Measurements from ENCODE around the gene CDH20. TPM values are rescaled to one million over a fixed set of nuclear protein-coding genes. Genes with fewer than 3 reads are reported as not detected.
"Not testable (repeated sequence)": the region's sequence is repeated elsewhere in the genome, so short reads cannot be mapped to it uniquely, and the experiment has no call there.

CDH20 gene
- total RNA-seq, 2 experiments from 2014 or later = 0.06 to 0.19 TPM

DNA sequence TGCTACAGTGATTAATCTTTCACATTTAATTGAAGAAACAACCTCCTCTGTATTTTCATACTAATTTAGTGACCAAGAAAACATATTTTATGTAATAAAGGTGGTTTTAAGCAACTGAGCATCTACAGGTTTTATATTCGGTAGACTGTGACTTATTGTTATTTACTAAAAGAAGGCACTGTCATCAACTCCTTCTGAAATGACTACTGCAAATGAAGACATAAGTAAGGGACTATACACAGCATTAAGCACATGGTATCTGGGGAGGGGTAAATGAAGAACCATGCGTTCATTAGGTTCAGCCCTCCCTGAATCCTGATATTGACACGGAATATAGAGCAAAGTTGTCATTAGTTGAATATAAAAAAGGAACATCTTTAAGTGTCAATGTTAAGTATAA, 4.3 kb downstream of the CDH20 start:
- ChIA-PET CTCF (no interaction called here), POLR2A (no interaction called here)

DNA sequence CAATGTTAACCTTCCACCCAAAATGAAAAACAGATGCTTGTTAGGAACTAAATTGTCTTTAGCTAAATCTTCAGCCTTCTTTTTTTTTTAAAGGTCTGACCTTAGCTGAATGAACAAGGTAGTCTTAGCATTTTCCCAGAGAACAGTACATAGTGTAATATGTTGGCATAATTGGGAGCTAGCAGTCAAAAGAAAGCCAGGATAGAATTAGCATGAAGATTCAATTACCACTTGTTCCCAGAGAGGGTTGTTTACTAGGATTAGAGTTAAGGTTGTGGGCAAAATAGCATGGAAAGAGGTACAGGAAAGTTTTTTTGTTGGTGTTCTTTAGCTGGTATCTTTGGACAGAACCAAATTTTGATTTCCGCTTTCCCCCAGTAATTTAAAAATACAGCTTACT, 6.9 kb downstream of the CDH20 start:
- CTCF ChIA-PET = no interaction called here
- POLR2A ChIA-PET = no interaction called here

DNA sequence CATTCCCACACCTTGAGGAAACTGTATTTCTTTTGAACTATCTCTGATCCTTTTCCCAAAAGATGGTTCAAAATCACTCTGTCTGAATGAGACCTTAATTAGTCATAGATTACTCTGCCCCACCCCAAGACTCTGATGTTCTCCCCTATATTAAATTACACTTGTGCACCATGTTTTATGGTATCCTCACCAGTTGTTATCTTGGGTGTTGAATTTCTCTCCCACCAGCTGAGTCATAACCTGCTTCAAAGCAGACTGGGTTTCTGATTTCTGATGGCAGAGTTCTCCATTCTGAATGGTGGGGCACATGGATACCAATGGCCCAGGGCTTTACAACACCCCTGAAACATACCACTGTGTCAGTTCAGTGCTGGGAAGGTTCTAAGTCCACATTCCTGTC, 15.0 kb downstream of the CDH20 start:
- ChIA-PET POLR2A (no interaction called here), CTCF (no interaction called here)

DNA sequence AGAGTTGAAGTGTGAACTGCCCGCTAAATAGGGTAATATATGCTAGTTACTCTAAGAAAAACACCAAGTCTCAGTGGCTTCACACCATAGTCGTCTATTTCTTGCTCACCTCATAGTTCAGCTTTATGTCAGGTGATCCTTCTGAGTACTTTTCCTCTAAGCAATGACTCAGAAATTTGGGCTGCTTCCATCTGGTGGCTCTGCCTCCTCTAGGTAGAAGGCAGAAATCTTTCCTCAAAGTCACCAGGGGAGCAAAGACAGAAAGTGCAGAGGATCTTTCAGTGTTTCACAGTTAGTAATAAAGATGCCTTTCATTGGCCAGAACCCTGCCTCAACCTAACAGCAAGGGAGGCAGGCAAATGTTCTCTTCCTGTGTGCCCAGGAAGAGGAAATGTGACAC, 17.3 kb downstream of the CDH20 start:
- ChIA-PET CTCF (no interaction called here), POLR2A (no interaction called here)

DNA sequence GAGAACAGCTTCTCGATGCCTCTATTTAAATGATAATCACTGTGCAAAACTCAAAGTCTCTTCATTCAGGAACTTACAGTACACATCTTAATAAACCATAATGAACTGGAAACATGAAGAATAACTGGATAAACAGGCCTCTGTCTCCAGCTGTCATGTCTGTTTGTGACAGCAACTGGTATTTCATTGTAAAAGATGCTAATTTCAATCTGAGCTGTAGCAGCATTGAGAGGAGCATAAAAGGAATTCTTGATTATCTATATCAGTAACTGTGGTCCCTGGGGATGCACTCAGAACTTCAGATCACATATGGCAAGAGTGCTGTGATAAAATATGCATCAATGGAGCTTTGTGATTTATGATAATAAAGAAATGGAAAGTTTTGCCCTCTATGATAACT, 18.8 kb downstream of the CDH20 start:
- ChIA-PET POLR2A (no interaction called here), CTCF (no interaction called here)

DNA sequence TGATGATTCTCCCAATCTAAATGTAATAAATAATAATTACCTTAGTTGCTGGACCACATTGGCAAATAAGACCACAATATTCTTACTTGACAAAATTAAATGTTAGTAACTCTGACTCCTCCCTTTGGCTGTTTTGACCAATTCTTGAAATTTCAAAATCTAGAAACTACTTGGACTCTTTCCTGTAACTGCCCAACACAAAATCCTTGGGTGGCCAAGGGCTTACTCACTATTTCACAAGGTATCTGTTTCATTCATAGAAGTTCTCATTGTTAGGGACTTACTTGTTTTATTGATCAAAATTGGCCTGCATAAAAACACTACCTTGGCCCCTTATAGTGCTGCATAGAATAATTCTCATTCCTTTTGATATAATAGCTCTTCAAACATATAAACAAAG, 19.4 kb downstream of the CDH20 start:
- ChIA-PET CTCF (no interaction called here), POLR2A (no interaction called here)

DNA sequence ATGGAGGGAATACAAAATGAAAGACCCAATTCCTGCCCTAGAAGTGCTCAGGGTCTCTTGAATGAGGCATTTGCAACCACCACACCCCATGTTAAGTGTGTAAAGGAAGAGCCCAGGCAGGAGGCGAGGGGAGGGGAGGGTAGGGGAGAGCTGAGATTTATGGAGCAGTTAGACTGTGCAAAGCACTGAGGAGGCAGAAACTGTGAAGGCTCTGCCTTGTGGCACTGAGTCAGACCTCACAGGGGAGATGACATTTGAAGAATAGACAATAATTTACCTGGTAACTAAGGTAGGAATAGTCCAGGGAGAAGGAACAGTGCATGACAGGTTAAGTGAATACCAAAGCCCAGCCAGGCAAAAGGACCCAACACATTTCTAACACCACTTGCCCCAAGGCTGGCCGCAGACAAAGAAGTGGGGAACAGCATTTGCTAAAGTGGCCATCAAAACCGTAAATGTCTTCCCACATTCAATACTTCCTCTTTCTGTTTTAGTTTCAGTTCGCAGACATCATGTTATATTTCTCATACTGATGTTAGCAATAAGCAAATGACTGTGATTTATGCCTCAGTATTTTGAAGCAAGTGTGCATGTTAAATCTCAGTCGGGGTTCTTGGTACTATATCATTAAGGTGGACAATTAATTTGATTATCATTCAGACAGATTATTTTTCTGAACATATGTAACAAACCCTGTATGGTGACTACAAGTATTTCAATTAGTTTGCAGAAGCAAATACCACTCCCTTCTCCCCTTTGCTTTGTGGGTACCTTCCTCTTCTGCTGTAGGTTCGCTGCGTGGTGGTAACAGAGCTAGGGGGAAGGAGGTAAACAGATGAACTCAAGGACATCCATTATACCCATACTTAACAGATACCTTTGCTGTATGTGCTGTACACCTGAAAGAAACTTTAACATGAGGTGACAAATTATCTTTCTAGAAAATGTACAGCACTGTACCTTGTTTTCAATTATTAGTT, 27.5 kb downstream of the CDH20 start:
- CTCF ChIA-PET = no interaction called here
- POLR2A ChIA-PET = no interaction called here

DNA sequence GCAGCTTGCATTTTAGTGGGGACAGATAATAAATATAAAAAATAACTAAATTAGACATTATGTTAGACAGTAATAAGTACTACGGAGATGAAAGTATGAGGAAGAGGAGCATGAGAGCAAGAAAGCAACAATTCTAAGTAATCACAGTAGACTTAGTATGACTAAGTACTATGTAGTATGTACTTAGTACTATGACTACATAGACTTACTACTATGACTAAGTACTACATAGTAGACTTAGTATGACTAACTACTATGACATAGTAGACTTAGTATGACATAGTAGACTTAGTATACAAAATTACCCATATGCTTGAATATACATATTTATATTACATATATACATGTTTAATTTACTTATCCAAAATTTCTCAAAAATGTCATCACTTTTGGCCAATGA, 29.3 kb downstream of the CDH20 start:
- CTCF ChIA-PET = no interaction called here
- POLR2A ChIA-PET = no interaction called here

DNA sequence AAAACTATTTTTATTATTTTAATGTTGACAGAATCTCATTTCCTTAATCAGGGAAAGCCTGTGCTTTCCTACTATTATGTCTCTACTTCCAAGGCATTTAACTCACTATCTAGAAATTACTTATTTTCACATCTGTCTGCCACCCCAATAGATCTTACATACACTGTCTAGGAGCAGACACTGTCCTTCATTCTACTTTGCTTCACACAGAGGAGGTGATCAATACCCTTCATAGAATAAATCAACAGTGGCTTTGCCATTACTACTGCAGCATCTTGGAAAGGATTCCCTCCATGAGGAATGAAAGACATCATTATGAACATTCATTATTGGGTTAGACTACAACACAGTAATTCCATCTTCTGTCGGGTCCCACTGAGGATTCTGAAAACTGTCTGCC, 31.7 kb downstream of the CDH20 start:
- CTCF ChIA-PET = no interaction called here
- POLR2A ChIA-PET = no interaction called here

DNA sequence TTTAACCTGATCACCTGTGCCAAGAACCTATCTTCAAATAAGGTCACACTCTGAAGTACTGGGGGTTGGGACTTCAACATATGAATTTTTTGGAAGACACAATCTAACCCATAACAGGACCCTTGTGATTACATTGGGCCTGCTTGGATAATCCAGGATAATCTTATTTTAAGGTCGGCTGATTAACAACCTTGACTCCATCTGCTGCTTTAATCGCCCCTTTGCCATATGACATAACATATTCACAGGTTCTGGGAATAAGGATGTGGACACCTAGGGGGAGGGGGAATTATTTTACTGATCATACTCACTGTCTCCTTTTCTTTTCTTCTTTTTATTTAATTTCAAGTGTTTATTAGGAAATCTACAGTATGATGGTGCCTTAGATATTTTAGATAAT, 34.8 kb downstream of the CDH20 start:
- ChIA-PET CTCF (no interaction called here), POLR2A (no interaction called here)

DNA sequence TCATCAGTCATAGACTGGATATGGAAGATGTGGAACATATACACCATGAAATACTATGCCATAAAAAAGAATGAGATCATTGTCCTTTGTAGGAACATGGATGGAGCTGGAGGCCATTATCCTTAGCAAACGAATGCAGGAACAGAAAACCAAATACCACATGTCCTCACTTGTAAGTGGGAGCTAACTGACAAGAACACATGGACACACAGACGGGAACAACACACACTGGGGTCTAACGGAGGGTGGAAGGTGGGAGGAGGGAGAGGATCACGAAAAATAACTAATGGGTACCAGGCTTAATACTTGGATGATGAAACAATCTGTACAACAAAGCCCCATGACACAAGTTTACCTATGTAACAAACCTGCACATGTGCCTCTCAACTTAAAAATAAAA, 36.4 kb downstream of the CDH20 start:
- POLR2A ChIA-PET, CTCF ChIA-PET: not testable (repeated sequence)

DNA sequence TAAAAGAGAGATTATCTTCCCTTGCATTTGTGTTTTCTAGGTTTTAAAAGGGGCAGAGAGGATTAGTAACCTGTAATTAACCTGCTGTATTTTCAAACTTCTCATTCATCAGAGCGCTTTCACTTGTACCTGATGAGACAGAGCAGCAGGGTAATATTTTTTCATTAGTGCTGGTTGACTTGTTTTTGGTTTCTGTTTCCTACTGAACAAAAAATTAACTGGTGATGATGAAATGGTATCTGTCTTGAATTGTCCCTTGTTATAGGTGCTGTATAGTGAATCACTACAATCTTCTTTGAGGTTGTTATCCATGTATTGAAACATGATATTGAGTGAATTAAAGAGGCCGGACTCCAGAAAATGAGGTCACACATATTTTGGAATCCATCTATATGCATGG, 37.9 kb downstream of the CDH20 start:
- POLR2A ChIA-PET = no interaction called here
- CTCF ChIA-PET = no interaction called here

DNA sequence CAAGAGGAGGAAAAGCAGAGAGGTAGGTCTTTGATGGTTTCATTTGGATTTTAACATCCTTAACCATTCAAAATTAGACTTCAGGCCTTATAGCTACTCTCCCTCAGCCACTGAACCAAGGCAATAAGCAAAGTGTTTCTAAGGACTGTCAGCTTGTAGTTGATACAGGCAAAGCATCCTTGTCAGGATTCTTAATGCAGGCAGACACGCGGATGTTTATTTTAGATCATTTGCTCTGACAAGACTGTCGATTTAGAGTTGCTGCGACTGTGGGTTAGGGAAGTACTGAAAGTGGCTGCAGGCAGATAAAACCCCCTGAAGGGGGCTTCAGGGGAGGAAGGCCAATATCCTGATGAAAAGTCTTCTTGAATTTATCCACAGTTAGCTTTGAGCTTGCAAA, 46.6 kb downstream of the CDH20 start:
- POLR2A ChIA-PET = no interaction called here
- CTCF ChIA-PET = no interaction called here

DNA sequence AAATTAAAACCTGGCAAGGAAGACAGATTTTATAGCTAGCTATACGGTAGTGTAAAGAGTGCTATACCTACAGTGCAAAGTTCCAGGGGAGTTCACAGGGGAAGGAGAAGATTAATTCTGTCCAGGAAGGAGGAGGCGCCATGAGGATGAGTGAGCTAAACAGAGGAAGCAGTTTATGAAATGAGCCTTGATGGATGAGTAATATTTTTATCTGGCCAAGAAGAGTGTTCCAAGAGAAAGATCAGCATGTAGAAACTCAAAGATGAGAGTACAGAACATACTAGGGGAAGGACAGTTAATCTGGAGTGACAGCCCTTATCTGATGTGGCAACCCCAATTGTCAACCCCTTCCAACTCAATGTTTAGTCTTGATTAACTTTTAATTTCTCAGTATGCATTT, 54.8 kb downstream of the CDH20 start:
- POLR2A ChIA-PET = no interaction called here
- CTCF ChIA-PET = no interaction called here

DNA sequence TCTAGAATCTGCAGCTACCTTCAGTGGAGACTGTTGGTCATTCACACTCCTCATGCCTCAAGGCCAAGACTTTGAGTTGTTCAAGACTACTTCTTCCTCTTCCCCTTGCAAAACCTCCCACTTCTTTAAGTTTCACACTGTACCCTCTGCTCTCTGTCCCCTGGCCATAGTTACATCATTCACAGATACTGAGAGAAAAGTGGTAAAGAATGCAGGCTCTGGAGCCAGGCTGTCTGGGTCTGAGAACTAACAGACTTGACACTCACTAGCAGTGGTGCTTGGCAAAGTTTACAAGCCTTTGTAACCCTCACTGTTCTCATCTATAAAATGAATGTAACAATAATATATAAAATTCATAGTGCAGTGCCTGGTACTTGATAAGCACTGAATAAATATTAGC, 61.8 kb downstream of the CDH20 start:
- POLR2A ChIA-PET = no interaction called here
- CTCF ChIA-PET = no interaction called here

DNA sequence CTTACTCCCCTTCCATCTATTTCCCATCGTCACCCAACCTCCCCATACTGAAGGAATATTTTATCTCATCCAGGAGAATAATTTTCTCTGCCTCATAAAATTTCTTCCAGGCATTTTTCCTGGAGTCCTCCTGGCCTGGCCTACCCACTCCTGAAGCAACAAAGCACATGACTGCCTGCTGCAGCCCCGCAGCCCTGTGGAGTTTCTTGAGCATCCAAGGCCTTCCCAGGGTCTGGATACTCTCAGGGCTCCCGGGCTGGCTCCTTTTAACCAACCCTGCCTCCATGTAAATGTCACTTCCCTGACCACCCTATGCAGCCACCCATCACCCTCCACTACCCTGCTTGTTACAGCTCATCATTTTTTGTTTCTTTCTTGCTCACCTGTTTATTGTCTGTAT, 64.0 kb downstream of the CDH20 start:
- ChIA-PET POLR2A (no interaction called here), CTCF (no interaction called here)

DNA sequence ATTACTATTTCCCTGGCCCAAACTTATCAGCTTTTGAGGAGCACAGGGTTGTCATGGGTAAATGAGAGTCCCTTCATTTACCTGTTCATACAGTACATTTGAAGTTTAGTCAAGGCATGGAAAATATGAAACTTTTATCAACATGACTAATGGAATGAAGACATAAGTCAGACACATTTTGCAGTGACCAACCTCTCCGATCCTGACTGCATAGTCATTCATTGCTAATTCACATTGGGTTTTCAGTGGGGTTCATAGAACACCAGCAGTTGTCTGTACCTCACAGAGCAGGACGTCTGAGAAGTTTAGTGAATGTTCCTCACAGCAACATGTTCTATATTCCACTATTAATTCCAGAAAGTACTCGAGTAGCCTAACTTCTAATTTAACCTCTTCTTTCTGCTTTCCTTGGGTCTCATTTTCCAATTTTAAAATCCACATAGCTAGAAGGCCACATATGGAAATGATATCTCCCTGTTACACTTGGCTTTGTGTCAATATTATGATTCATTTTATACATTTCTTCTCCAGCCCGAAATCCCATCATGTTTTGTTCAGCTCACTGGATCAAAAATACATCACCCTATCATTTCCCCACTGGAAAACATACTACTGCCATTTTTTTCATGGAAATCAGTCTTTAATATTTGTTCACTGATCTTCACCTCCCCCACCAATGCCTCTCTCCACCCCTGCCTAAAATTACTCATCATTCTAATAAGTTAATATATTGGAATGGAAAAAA, 65.9 kb downstream of the CDH20 start:
- CTCF ChIA-PET = no interaction called here
- POLR2A ChIA-PET = no interaction called here

DNA sequence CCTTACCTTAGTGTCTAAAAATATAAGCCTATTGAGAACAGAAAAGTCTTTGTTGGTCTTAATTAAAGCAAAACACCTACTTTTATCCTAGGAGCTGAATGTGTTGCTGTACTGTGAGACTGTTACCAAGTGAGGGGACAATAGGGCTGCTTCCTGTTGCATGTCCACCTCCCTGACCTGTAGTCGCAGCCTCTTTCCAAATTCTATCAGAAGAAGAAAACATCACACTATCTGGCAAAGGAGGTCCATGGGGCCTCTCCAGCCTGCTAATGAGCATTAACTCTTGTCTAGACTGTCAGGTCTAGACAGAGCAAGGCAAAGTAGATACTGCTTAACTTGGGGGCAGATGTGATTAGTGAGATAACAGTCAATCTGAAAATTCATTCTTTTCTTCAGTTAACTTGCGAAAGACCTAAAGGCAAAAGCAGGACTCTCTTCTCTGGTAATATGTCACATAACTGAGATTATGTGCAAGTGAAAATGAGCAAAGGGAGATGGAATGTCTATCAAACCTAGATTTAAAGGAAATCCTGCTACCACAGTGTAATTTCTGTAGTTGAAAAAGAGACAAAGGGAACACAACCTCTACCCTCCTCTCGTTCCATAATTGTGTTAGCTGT, 66.9 kb downstream of the CDH20 start:
- POLR2A ChIA-PET = no interaction called here
- CTCF ChIA-PET = no interaction called here

DNA sequence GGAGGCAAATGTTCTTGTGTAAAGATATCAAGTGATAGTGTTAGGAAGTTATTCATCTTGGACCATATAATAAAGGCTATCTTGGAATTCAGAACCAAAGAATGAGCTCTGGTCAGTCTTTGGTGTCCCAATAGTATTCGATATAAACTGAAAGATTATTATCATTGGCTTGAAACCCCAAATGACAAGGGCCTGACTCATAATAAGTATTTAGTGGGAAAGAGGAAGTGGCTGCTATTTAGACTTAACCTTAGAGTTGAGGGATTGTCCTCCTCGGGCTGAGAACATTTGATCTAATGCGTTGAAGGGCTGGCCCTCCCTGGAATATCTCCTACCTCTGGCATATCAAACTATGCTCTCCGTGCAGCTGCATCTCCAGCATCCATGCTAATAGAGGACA, 67.5 kb downstream of the CDH20 start:
- CTCF ChIA-PET = no interaction called here
- POLR2A ChIA-PET = no interaction called here

DNA sequence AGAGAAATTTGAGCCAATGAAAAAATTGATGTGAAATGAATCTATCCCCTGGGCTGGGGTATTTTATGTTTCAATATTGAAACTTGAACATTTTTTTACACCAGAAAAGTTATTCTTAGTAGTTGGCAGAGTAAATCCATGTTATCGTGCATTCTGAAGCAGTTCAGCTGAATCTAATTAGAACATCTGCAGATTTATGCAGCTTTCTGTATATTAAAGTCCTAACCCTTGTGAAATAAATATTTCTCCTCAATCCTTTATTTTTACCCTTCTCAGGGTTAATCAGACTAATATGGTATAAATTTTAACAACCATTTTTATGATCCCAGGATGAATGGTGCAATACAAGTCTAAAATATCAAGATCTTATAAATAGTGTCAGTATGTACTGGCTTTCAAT, 69.5 kb downstream of the CDH20 start:
- POLR2A ChIA-PET = no interaction called here
- CTCF ChIA-PET = no interaction called here

DNA sequence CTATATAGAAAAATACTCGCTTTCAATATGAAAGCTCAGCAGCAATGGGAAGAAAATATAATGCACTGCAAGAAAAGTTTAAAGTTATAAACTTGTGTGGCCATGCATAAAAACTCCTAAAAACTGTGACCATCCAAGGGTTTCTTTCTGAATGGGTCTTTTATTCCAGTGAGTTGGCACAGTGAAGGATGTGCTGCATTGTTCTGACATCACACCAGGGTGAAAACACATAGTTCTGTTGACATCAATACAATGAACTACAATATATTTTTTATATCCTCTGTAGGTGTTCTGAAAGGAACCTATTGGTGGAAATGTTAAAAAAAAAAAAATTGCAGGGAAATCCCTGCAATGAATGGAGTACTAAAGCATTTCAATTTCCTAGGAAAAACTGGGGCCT, 80.2 kb downstream of the CDH20 start:
- ChIA-PET POLR2A (no interaction called here), CTCF (no interaction called here)
